Stomach (tissue), 9 donors: ENCODE measurements around the gene N4BP2. TPM values are rescaled to one million over a fixed set of nuclear protein-coding genes. Genes with fewer than 3 reads are reported as not detected.

Experiments used
- DNase-seq, 2 donors: peaks; one replicate each; pipeline versions ENCODE4 v3.0.0 to v3.0.0-alpha.2; 2013 to 2019
- H3K27ac ChIP-seq, 5 donors: fragments of 200-600 bp in 4 of 5; sonication (generic) in 4 of 5; one replicate each; pipeline ENCODE4 v1.5.1; 2013 to 2019; ENCODE audit warnings: mild to moderate bottlenecking in 1 of 5, moderate library complexity in 1 of 5
- H3K27me3 ChIP-seq, 3 donors: fragments of 200-600 bp; sonication (generic); one replicate each; pipeline ENCODE4 v1.5.1; 2017 to 2019; ENCODE audit warnings: mixed run types in 1 of 3
- H3K36me3 ChIP-seq, 4 donors: fragments of 200-600 bp; sonication (generic); 1 replicate in 3 of 4; 2 replicates in 1 of 4; pipeline ENCODE4 v1.5.1; 2016 to 2019
- H3K4me1 ChIP-seq, 4 donors: fragments of 200-600 bp; sonication (generic); one replicate each; pipeline ENCODE4 v1.5.1; 2016 to 2019
- H3K4me3 ChIP-seq, 4 donors: fragments of 200-600 bp; sonication (generic) in 3 of 4; one replicate each; pipeline ENCODE4 v1.5.1; 2016 to 2019; ENCODE audit warnings: mild to moderate bottlenecking in 1 of 4
- H3K9me3 ChIP-seq, 4 donors: fragments of 200-600 bp; sonication (generic); one replicate each; pipeline ENCODE4 v1.5.1; 2016 to 2019
- CTCF ChIP-seq, 7 experiments: fragments of 450-650 bp in 4 of 7; fragments of 200-600 bp in 3 of 7; sonication (generic) in 3 of 7; IDR thresholded peaks; one replicate each; pipeline ENCODE4 v1.5.1; 2016 to 2019; ENCODE audit warnings: antibody characterized with exemption in 7 of 7, control low read depth in 2 of 7, mild to moderate bottlenecking in 1 of 7
- EP300 ChIP-seq: sonication (generic); formaldehyde crosslinking; IDR thresholded peaks from one replicate; pipeline ENCODE4 v1.6.1; 2017; ENCODE audit warnings: antibody characterized with exemption
- POLR2A ChIP-seq, 4 donors: fragments of 450-650 bp; IDR thresholded peaks; one replicate each; pipeline ENCODE4 v1.6.1; 2016; ENCODE audit warnings: antibody characterized with exemption in 4 of 4, control low read depth in 2 of 4, mild to moderate bottlenecking in 1 of 4, moderate library complexity in 1 of 4
- POLR2AphosphoS5 ChIP-seq, 3 donors: sonication (generic); formaldehyde crosslinking; IDR thresholded peaks; one replicate each; pipeline ENCODE4 v1.6.1; 2016; ENCODE audit warnings: antibody characterized with exemption in 3 of 3
- WGBS, 5 donors: extraction: QIAGEN DNeasy Blood & Tissue Kit in 3 of 5; methylation state at CpG; one replicate each; pipeline versions ENCODE4 v1.1.5 to v1.1.7; 2013 to 2018; 5-methylcytosine and 5-hydroxymethylcytosine counted together
- intact Hi-C: fragments of 100-400 bp; cut with DNase I; formaldehyde crosslinking; loops from one replicate; pipeline ENCODE4 v1.15.1; 2023; ENCODE audit warnings: low total_unique reads
- polyA plus RNA-seq, 3 donors: library from polyadenylated mRNA; stranded (reverse); fragments of 200-250 nt; gene quantifications; one replicate each; pipeline ENCODE4 v1.2.3, GENCODE V29; 2013
- total RNA-seq, 5 donors: library from RNA; depleted of rRNA; stranded (reverse); fragments of >200 nt; gene quantifications; one replicate each; pipeline versions ENCODE4 v1.1.0 to v1.2.3, GENCODE V29; 2014 to 2016
- donor health status: healthy with polysubstance abuse.
- donor health status: Bipolar disorder and iron deficiency.
- donor health status: healthy.

N4BP2 gene
- total and polyA plus RNA-seq, 8 donors: 0.73 to 41.5 (median 5.5) TPM

DNA sequence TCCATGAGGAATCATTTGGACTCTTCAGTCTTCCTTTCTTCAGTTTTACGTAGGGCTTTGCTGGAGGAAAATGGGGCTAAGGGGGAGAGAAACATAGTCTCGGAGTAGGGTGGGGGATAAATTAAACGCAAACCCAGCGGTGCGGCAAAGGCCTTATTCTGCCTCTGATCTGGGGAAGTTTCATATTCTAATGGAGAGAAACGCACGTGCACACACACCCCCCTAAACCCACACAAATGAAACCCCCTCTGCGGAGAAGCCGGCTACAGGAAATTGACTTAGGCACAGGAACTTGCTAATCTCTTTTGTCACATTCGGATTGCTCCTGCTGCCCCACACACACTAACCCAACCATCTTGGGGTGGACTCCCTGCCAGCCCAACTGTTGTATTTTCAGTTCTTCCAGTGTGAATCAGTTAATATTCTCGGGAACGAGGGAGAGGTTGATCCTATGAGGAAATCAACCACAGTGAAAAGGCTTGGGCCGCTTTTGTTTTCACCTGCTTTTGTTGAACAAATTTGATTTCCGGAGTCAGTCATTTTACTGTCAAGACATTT, 140.2 kb downstream of the N4BP2 start, which contains the start of gene RHOH:
Gene RHOH (plus strand): TSS at position 308 of the 558 bp plus-strand sequence. CDS start 46,356 bp downstream, outside the sequence.
- 58 to 74% (median 64%) methylated on average over 14 of the region's 14 CpGs for WGBS, 5 donors
- peak within 1 kb of the TSS; percentile 20 to 33 (median 29) for H3K4me3 ChIP-seq

DNA sequence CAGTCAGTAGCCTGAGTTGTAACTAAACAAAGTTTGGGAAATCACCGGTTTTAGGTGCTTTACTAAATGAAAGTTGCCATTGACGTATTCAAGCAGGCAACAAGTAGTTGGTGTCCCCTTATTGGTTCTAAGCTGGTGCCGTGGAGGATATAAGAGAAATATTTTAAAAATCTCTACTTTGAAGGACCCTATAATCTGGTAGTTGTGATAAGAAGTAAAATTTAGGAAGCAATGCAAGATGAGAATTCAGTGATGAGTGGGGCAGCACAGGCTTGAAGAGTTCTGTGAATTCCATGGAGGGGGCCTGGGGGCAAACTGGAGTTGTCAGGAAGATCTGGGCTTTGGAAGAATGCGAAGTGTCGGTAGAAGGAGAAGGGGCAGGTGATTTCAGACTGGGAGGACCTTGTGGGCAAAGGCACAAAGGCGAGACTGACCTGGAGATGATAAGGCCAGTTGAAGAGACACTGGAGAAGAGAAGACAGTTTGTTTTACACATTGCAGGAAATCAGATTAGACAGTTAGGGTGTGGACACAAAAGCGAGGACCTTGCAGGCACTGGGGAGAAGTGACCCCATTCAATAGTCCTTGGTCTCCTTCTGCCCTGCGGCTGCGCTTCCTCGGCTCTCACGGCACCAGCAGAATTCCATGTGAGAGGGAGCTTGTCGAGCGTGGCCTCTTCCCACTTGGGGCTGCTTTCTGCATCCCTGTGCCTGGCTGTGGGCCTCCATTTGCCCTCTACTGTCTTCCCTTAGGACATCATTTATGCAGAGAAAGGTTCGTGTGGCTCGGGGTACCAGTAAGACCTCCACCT, 141.4 kb downstream of the N4BP2 start:
- Histone ChIP-seq H3K36me3 (no peaks in the 10 kb centered on the region), H3K9me3 (no peaks in the 10 kb centered on the region), H3K27ac (peak overlapping the region; percentile 12 to 83 (median 74)), H3K4me3 (peak overlapping the region; percentile 20 to 33 (median 29)), H3K27me3 (no peaks in the 10 kb centered on the region), H3K4me1 (peaks cover 0 to 18% (median 11%) of the 10 kb centered on the region in 4 donors)
- WGBS, 5 donors: 64 to 80% (median 75%) methylated on average over 15 of the region's 15 CpGs
- no peak for DNase-seq
- TF ChIP-seq EP300 (no peak), POLR2AphosphoS5 (IDR thresholded peaks at IDR 0.05) (peak in 1 of 3 donors; percentile 2)
- intact Hi-C loops: no loop called here

More for the DNA sequence above, 140.2 kb downstream of the N4BP2 start, which contains the start of gene RHOH:
- intact Hi-C loops: no loop called here
- H3K4me1 ChIP-seq: peaks cover 7 to 30% (median 20%) of the 10 kb centered on the region in 4 donors
- no peaks in the 10 kb centered on the region for H3K9me3 ChIP-seq
- no peaks in the 10 kb centered on the region for H3K36me3 ChIP-seq
- DNase-seq: peak; percentile 42 to 71
- no peaks in the 10 kb centered on the region for H3K27me3 ChIP-seq
- TF ChIP-seq CTCF (IDR thresholded peaks at IDR 0.05): no peak
- peak in 2 of 3 donors; percentile 29 to 54 for TF ChIP-seq POLR2AphosphoS5 (IDR thresholded peaks at IDR 0.05)
- peak within 1 kb of the TSS in 4 of 5 donors; percentile 58 to 83 (median 76) for H3K27ac ChIP-seq

- WGBS, 5 donors: 67 to 79% (median 71%) methylated on average over 6 of the region's 6 CpGs
- Histone ChIP-seq H3K27me3 (no peaks in the 10 kb centered on the region), H3K36me3 (no peaks in the 10 kb centered on the region), H3K4me1 (peaks cover 0 to 11% (median 7%) of the 10 kb centered on the region in 4 donors), H3K4me3 (peak overlapping the region in 3 of 4 donors; percentile 26 to 33 (median 27)), H3K9me3 (no peaks in the 10 kb centered on the region), H3K27ac (peak overlapping the region; percentile 55 to 83 (median 74))
- DNase-seq: no peak
- no peak for TF ChIP-seq POLR2A (IDR thresholded peaks at IDR 0.05)
- no peak for TF ChIP-seq POLR2AphosphoS5 (IDR thresholded peaks at IDR 0.05)
- no peak for TF ChIP-seq EP300
- TF ChIP-seq CTCF (IDR thresholded peaks at IDR 0.05): no peak
- intact Hi-C loops: no loop called here
Observed at GRCh38 chr4:40199179-40199670, 142.6 kb downstream of the N4BP2 start.

- intact Hi-C loops: no loop called here
- Histone ChIP-seq H3K27ac (peak overlapping the region; percentile 46 to 83 (median 74)), H3K36me3 (no peaks in the 10 kb centered on the region), H3K4me1 (peaks cover 0 to under 1% (median 0%) of the 10 kb centered on the region in 4 donors), H3K27me3 (no peaks in the 10 kb centered on the region), H3K4me3 (peak overlapping the region; percentile 0 to 27 (median 18)), H3K9me3 (no peaks in the 10 kb centered on the region)
- 69 to 80% (median 76%) methylated on average over 15 of the region's 15 CpGs for WGBS, 5 donors
- TF ChIP-seq POLR2AphosphoS5 (IDR thresholded peaks at IDR 0.05) (peak in 2 of 3 donors; percentile 58 to 68), CTCF (IDR thresholded peaks at IDR 0.05) (no peak)
- peak; percentile 43 to 58 for DNase-seq
Observed at GRCh38 chr4:40199999-40200874, 143.6 kb downstream of the N4BP2 start.
